ENCODE measurements around the gene OTOP2.
"Not testable (repeated sequence)": the region's sequence is repeated elsewhere in the genome, so short reads cannot be mapped to it uniquely, and the experiment has no call there.

OTOP2 gene

GRCh38 chr17:74954115-74954514, 30.0 kb downstream of the OTOP2 start:
- DNase-seq: no peak

GRCh38 chr17:74954665-74955421, 30.8 kb downstream of the OTOP2 start:
- no peak for DNase-seq

GRCh38 chr17:74956093-74956492, 32.0 kb downstream of the OTOP2 start:
- no peak for DNase-seq

GRCh38 chr17:74957935-74958740, 34.1 kb downstream of the OTOP2 start:
- DNase-seq: peak; percentile 79

GRCh38 chr17:74959826-74960515, 35.9 kb downstream of the OTOP2 start:
- no peak for DNase-seq

GRCh38 chr17:74960570-74961342, 36.7 kb downstream of the OTOP2 start:
- peak; percentile 57 for DNase-seq

GRCh38 chr17:74961657-74962350, 37.7 kb downstream of the OTOP2 start:
- DNase-seq: peak; percentile 84

GRCh38 chr17:74962622-74963394, 38.7 kb downstream of the OTOP2 start:
- no peak for DNase-seq

- DNase-seq: no peak
Observed at GRCh38 chr17:74963656-74964055, 39.6 kb downstream of the OTOP2 start.

- no peak for DNase-seq
Observed at GRCh38 chr17:74964246-74964761, 40.2 kb downstream of the OTOP2 start.

GRCh38 chr17:74964988-74965622, 41.0 kb downstream of the OTOP2 start:
- DNase-seq: no peak

- no peak for DNase-seq
Observed at GRCh38 chr17:74968361-74968780, 44.3 kb downstream of the OTOP2 start.

- not testable (repeated sequence) for DNase-seq
Observed at GRCh38 chr17:74969501-74969900, 45.4 kb downstream of the OTOP2 start.

- DNase-seq: no peak
Observed at GRCh38 chr17:74970395-74970794, 46.3 kb downstream of the OTOP2 start.

GRCh38 chr17:74971069-74971841, 47.2 kb downstream of the OTOP2 start:
- DNase-seq: no peak

- no peak for DNase-seq
Observed at GRCh38 chr17:74971842-74972106, 47.7 kb downstream of the OTOP2 start.

GRCh38 chr17:74972107-74972972, 48.3 kb downstream of the OTOP2 start, which contains the start of gene HID1:
TSS of gene HID1 (minus strand) at chr17:74972759. CDS start at chr17:74972656, 103 bp downstream.
- peak; percentile 85 for DNase-seq

- no peak for DNase-seq
Observed at GRCh38 chr17:74972973-74973328, 48.9 kb downstream of the OTOP2 start.

- no peak for DNase-seq
Observed at GRCh38 chr17:74975943-74976342, 51.9 kb downstream of the OTOP2 start.

Measured in CD4-positive, alpha-beta T cell treated with Interleukin-10 for 1 hour (primary cell).